ENCODE measurements around the gene SIVA1.

- TF ChIP-seq GATA2 (IDR thresholded peaks at IDR 0.05; ENCODE audit: low read depth, low read length) (no peak), GATA3 (IDR thresholded peaks at IDR 0.05; ENCODE audit: low read depth, low read length) (no peak)
These were observed 49.6 kb downstream of the SIVA1 start for GRCh38 chr14:104802394-104803184.

All from SH-SY5Y (cell line).